Erythroblast (primary cell): ENCODE data around the gene SNRPN.

ENCODE experiments used
- GATA1 ChIP-seq: IDR thresholded peaks from 2 replicates; pipeline ENCODE4 v1.6.1; 2011; ENCODE audit warnings: low read depth, mild to moderate bottlenecking, control low read depth, low read length, moderate library complexity
- POLR2A ChIP-seq: IDR thresholded peaks from 2 replicates; pipeline ENCODE4 v1.6.1; 2011; ENCODE audit warnings: mild to moderate bottlenecking, low read length

DNA sequence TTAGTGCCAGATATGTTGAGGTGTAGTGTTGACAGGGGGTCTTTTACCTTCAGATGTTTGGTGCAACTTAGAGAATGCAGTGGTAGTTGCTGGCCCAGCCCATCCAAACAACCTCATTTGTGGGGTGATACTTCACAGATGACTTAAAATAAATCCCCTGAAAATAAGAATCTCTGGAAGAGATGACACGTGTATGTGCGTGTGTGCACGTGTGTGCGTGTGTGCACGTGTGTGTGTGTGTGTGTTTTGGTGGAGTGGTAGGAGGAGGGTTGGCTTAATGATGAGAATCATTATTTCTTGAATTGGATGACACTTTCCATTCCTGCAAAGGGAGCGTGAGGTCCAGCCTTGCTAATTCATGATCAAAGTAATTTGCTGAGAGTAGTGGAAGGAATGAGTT, 31.9 kb downstream of the SNRPN start:
- TF ChIP-seq POLR2A (no peak), GATA1 (no peak)
